ENCODE measurements around the gene OR52N5. TPM values are rescaled to one million over a fixed set of nuclear protein-coding genes. Genes with fewer than 3 reads are reported as not detected.
A peak's percentile ranks its signal among the peaks of the same experiment; 100 is the strongest.

OR52N5 gene
- total and polyA plus RNA-seq, 2 experiments from 2014 or later = not detected

GRCh38 chr11:5809905-5810795 lies 27.0 kb upstream of the OR52N5 start:
- Histone ChIP-seq H3K4me1 (ENCODE audit: insufficient read depth) (no peaks in the 10 kb centered on the region), H3K4me3 (no peak overlapping the region), H3K36me3 (ENCODE audit: low read depth) (no peaks in the 10 kb centered on the region), H3K9me3 (ENCODE audit: low read depth) (no peaks in the 10 kb centered on the region), H3K27ac (no peak overlapping the region), H3K9ac (no peak overlapping the region), H3K27me3 (replicated peaks; ENCODE audit: insufficient read depth) (0 out of 2 replicates have a peak, but pooled peaks cover 5% of the 10 kb centered on the region), H3K79me2 (ENCODE audit: insufficient read depth) (no peaks in the 10 kb centered on the region), H4K20me1 (ENCODE audit: insufficient read depth) (no peaks in the 10 kb centered on the region), H3F3A (ENCODE audit: insufficient read depth) (no peaks in the 10 kb centered on the region), H3K4me2 (ENCODE audit: unreplicated experiment) (no peak overlapping the region), H2AFZ (no peak overlapping the region), H3K9me2 (ENCODE audit: insufficient read depth) (no peaks in the 10 kb centered on the region)
- 86 to 87% methylated on average over 6 of the region's 6 CpGs for WGBS, 2 experiments (ENCODE audit: low coverage in 1 of 2, low lambda C conversion rate in 2 of 2, missing lambda C conversion rate in 2 of 2)
- in situ Hi-C loops (cut with MboI) = loop anchor here (10.0 kb wide), 1 partner anchor 325 kb away; the partner anchor contains the start of gene OR52D1
- TF ChIP-seq EZH2 (IDR thresholded peaks at IDR 0.05; ENCODE audit: insufficient read depth, poor library complexity, severe bottlenecking) = no peak
- TF ChIP-seq EZH2phosphoT487 (IDR thresholded peaks at IDR 0.05; ENCODE audit: insufficient read depth, low read depth) = no peak
- DNase-seq = no peak

- Histone ChIP-seq H3K9me3 (ENCODE audit: low read depth) (no peaks in the 10 kb centered on the region), H3K27me3 (replicated peaks; ENCODE audit: insufficient read depth) (0 out of 2 replicates have a peak, but pooled peaks cover 5% of the 10 kb centered on the region), H2AFZ (peak overlapping the region; percentile 85), H3K4me2 (ENCODE audit: unreplicated experiment) (peak overlapping the region; percentile 99), H3K9me2 (ENCODE audit: insufficient read depth) (no peaks in the 10 kb centered on the region), H3K36me3 (ENCODE audit: low read depth) (no peaks in the 10 kb centered on the region), H3K79me2 (ENCODE audit: insufficient read depth) (no peaks in the 10 kb centered on the region), H3K9ac (peak overlapping the region; percentile 63), H4K20me1 (ENCODE audit: insufficient read depth) (no peaks in the 10 kb centered on the region), H3F3A (ENCODE audit: insufficient read depth) (no peaks in the 10 kb centered on the region), H3K4me1 (ENCODE audit: insufficient read depth) (no peaks in the 10 kb centered on the region), H3K4me3 (peak overlapping the region; percentile 80), H3K27ac (no peak overlapping the region)
- WGBS, 2 experiments (ENCODE audit: low coverage in 1 of 2, low lambda C conversion rate in 2 of 2, missing lambda C conversion rate in 2 of 2) = 22 to 24% methylated on average over 5 of the region's 5 CpGs
- in situ Hi-C loops (cut with MboI) = loop anchor here (10.0 kb wide), 1 partner anchor 324 kb away; the partner anchor contains the start of gene OR52D1
- no peak for TF ChIP-seq EZH2phosphoT487 (IDR thresholded peaks at IDR 0.05; ENCODE audit: insufficient read depth, low read depth)
- no peak for TF ChIP-seq EZH2 (IDR thresholded peaks at IDR 0.05; ENCODE audit: insufficient read depth, poor library complexity, severe bottlenecking)
- peak; percentile 31 for DNase-seq
Measured at GRCh38 chr11:5809122-5809519, 26.0 kb upstream of the OR52N5 start.

GRCh38 chr11:5808500-5809121 lies 25.5 kb upstream of the OR52N5 start, which contains the start of gene OR52N2:
TSS of gene OR52N2 (plus strand) at chr11:5808924. CDS start at chr11:5820336, 11,412 bp downstream.
- in situ Hi-C loops (cut with MboI) = loop anchor here (10.0 kb wide), 1 partner anchor 324 kb away; the partner anchor contains the start of gene OR52D1
- peak within 1 kb of the TSS; percentile 63 for H3K9ac ChIP-seq

GRCh38 chr11:5807580-5807979 lies 24.4 kb upstream of the OR52N5 start:
- H3K27me3 ChIP-seq (replicated peaks; ENCODE audit: insufficient read depth) = 0 out of 2 replicates have a peak, but pooled peaks cover 5% of the 10 kb centered on the region
- WGBS, 2 experiments (ENCODE audit: low coverage in 1 of 2, low lambda C conversion rate in 2 of 2, missing lambda C conversion rate in 2 of 2) = 69 to 77% methylated on average over 10 of the region's 10 CpGs
- H3K4me3 ChIP-seq = no peak overlapping the region
- H4K20me1 ChIP-seq (ENCODE audit: insufficient read depth) = no peaks in the 10 kb centered on the region
- no peaks in the 10 kb centered on the region for H3K9me2 ChIP-seq (ENCODE audit: insufficient read depth)
- DNase-seq = no peak
- in situ Hi-C loops (cut with MboI) = loop anchor here (10.0 kb wide), 1 partner anchor 323 kb away; the partner anchor contains the start of gene OR52D1
- no peaks in the 10 kb centered on the region for H3K9me3 ChIP-seq (ENCODE audit: low read depth)
- no peaks in the 10 kb centered on the region for H3K36me3 ChIP-seq (ENCODE audit: low read depth)
- TF ChIP-seq EZH2 (IDR thresholded peaks at IDR 0.05; ENCODE audit: insufficient read depth, poor library complexity, severe bottlenecking) (no peak), EZH2phosphoT487 (IDR thresholded peaks at IDR 0.05; ENCODE audit: insufficient read depth, low read depth) (no peak)
- no peaks in the 10 kb centered on the region for H3F3A ChIP-seq (ENCODE audit: insufficient read depth)
- no peaks in the 10 kb centered on the region for H3K79me2 ChIP-seq (ENCODE audit: insufficient read depth)
- H3K9ac ChIP-seq = no peak overlapping the region
- H3K4me1 ChIP-seq (ENCODE audit: insufficient read depth) = no peaks in the 10 kb centered on the region
- no peak overlapping the region for H2AFZ ChIP-seq
- no peak overlapping the region for H3K27ac ChIP-seq
- H3K4me2 ChIP-seq (ENCODE audit: unreplicated experiment) = no peak overlapping the region

More at GRCh38 chr11:5808500-5809121, 25.5 kb upstream of the OR52N5 start, which contains the start of gene OR52N2:
- DNase-seq = peak; percentile 81
- Histone ChIP-seq H3K27ac (no peak within 1 kb of the TSS), H3F3A (ENCODE audit: insufficient read depth) (no peaks in the 10 kb centered on the region), H3K4me3 (peak within 1 kb of the TSS; percentile 80), H3K27me3 (replicated peaks; ENCODE audit: insufficient read depth) (0 out of 2 replicates have a peak, but pooled peaks cover 5% of the 10 kb centered on the region), H3K36me3 (ENCODE audit: low read depth) (no peaks in the 10 kb centered on the region), H4K20me1 (ENCODE audit: insufficient read depth) (no peaks in the 10 kb centered on the region), H3K9me2 (ENCODE audit: insufficient read depth) (no peaks in the 10 kb centered on the region), H3K79me2 (ENCODE audit: insufficient read depth) (no peaks in the 10 kb centered on the region), H2AFZ (peak within 1 kb of the TSS; percentile 85), H3K4me1 (ENCODE audit: insufficient read depth) (no peaks in the 10 kb centered on the region), H3K4me2 (ENCODE audit: unreplicated experiment) (peak within 1 kb of the TSS; percentile 99), H3K9me3 (ENCODE audit: low read depth) (no peaks in the 10 kb centered on the region)
- WGBS, 2 experiments (ENCODE audit: low coverage in 1 of 2, low lambda C conversion rate in 2 of 2, missing lambda C conversion rate in 2 of 2) = 6 to 8% methylated on average over 24 of the region's 24 CpGs
- no peak for TF ChIP-seq EZH2 (IDR thresholded peaks at IDR 0.05; ENCODE audit: insufficient read depth, poor library complexity, severe bottlenecking)
- TF ChIP-seq EZH2phosphoT487 (IDR thresholded peaks at IDR 0.05; ENCODE audit: insufficient read depth, low read depth) = no peak
